Measurements from ENCODE around the gene GET4. TPM values are rescaled to one million over a fixed set of nuclear protein-coding genes. Genes with fewer than 3 reads are reported as not detected.

The GET4 gene
- total and polyA plus RNA-seq, 2 of the 13 experiments (the other 11 are each of a cell fraction or from before 2014, with no cell fraction given) = 28.2 to 35.2 TPM

- no peak for TF ChIP-seq UBTF (CRISPR knock-in tag; IDR thresholded peaks at IDR 0.05)
- no peak for TF ChIP-seq ZNF207 (IDR thresholded peaks at IDR 0.05; ENCODE audit: borderline replicate concordance)
- no peak for TF ChIP-seq PLRG1 (conservative IDR thresholded peaks at IDR 0.05)
- no peak for TF ChIP-seq ZBTB4 (CRISPR knock-in tag; IDR thresholded peaks at IDR 0.05; ENCODE audit: borderline replicate concordance)
- TF ChIP-seq ATRX (CRISPR knock-in tag; IDR thresholded peaks at IDR 0.05; ENCODE audit: borderline replicate concordance) = no peak
- no peak for TF ChIP-seq SNRNP70 (IDR thresholded peaks at IDR 0.05; ENCODE audit: low read depth, low read length)
These were observed 5.3 kb downstream of the GET4 start (continued) for GRCh38 chr7:881441-882234.

All from HepG2 (cell line).